ENCODE data around the gene MCTP2. TPM values are rescaled to one million over a fixed set of nuclear protein-coding genes. Genes with fewer than 3 reads are reported as not detected.

The MCTP2 gene
- total RNA-seq, 5 donors from 2014 or later (not counting 1 experiment from before 2014, with no cell fraction given): 16.0 to 31.3 (median 22.4) TPM

- ChIA-PET CTCF (no interaction called here), POLR2A (no interaction called here)
- ATAC-seq (replicated peaks in 1 of 4) (no peak), DNase-seq (no peak)
- Histone ChIP-seq H3K9me3 (no peaks in the 10 kb centered on the region), H3K36me3 (ENCODE audit: control insufficient read depth in 2 of 2, extremely low read depth in 1 of 2, insufficient read depth in 1 of 2, low read length in 1 of 2) (peaks cover 0 to 2% of the 10 kb centered on the region in 2 donors), H3K27ac (ENCODE audit: low read length) (no peak overlapping the region), H3K27me3 (replicated peaks in 1 of 2; ENCODE audit: control insufficient read depth in 2 of 2, extremely low read depth in 1 of 2, insufficient read depth in 2 of 2, low read length in 1 of 2) (no peaks in the 10 kb centered on the region), H3K4me1 (ENCODE audit: control insufficient read depth in 1 of 2, extremely low read depth in 1 of 2, insufficient read depth in 2 of 2, low read length in 2 of 2) (peaks cover 0 to 4% of the 10 kb centered on the region in 2 experiments), H3K4me3 (ENCODE audit: control insufficient read depth in 1 of 2, extremely low read depth in 1 of 2, low read length in 1 of 2) (no peak overlapping the region)
- WGBS (ENCODE audit: insufficient coverage): no CpG with 5 or more reads among the region's 3 CpGs
- no peak overlapping the region for H3K27ac Mint-ChIP-seq
- H3K9me3 Mint-ChIP-seq: peaks cover 0 to 16% (median 11%) of the 10 kb centered on the region in 3 donors
- peaks cover 14 to 41% (median 26%) of the 10 kb centered on the region in 3 donors for H3K4me1 Mint-ChIP-seq
- peaks cover 51% of the 10 kb centered on the region for H3K36me3 Mint-ChIP-seq
- H3K27me3 Mint-ChIP-seq: no peaks in the 10 kb centered on the region
- no peak overlapping the region for H3K4me3 Mint-ChIP-seq
These were observed 48.9 kb downstream of the MCTP2 start for GRCh38 chr15:94280301-94280700.

- DNase-seq: no peak
- CTCF ChIA-PET: no interaction called here
- 59% methylated on average over 4 of the region's 7 CpGs for WGBS (ENCODE audit: insufficient coverage)
- Mint-ChIP-seq H3K27me3 (no peaks in the 10 kb centered on the region), H3K4me1 (peaks cover 26 to 61% (median 40%) of the 10 kb centered on the region in 3 donors), H3K9me3 (peaks cover 0 to 16% (median 11%) of the 10 kb centered on the region in 3 donors), H3K4me3 (no peak overlapping the region), H3K27ac (no peak overlapping the region), H3K36me3 (peaks cover 48% of the 10 kb centered on the region)
- Histone ChIP-seq H3K9me3 (no peaks in the 10 kb centered on the region), H3K36me3 (ENCODE audit: control insufficient read depth in 2 of 2, extremely low read depth in 1 of 2, insufficient read depth in 1 of 2, low read length in 1 of 2) (peaks cover 0 to 2% of the 10 kb centered on the region in 2 donors), H3K4me3 (ENCODE audit: control insufficient read depth in 1 of 2, extremely low read depth in 1 of 2, low read length in 1 of 2) (no peak overlapping the region), H3K27ac (ENCODE audit: low read length) (no peak overlapping the region), H3K27me3 (replicated peaks in 1 of 2; ENCODE audit: control insufficient read depth in 2 of 2, extremely low read depth in 1 of 2, insufficient read depth in 2 of 2, low read length in 1 of 2) (no peaks in the 10 kb centered on the region), H3K4me1 (ENCODE audit: control insufficient read depth in 1 of 2, extremely low read depth in 1 of 2, insufficient read depth in 2 of 2, low read length in 2 of 2) (peaks cover 6 to 7% of the 10 kb centered on the region in 2 experiments)
- POLR2A ChIA-PET: interaction anchor here in 1 of 2 donors (0.6 kb wide), 1 partner anchor 1493 kb away, joined by 3 read pairs; no protein-coding TSS in a partner anchor
- ATAC-seq (replicated peaks in 1 of 4): no peak
These were observed 51.2 kb downstream of the MCTP2 start for GRCh38 chr15:94282269-94283250.

GRCh38 chr15:94286583-94286982 lies 55.2 kb downstream of the MCTP2 start:
- H3K27me3 Mint-ChIP-seq: no peaks in the 10 kb centered on the region
- H3K4me1 Mint-ChIP-seq: peaks cover 25 to 53% (median 42%) of the 10 kb centered on the region in 3 donors
- H3K4me3 ChIP-seq (ENCODE audit: control insufficient read depth in 1 of 2, extremely low read depth in 1 of 2, low read length in 1 of 2): no peak overlapping the region
- ATAC-seq (replicated peaks in 1 of 4) (no peak), DNase-seq (no peak)
- H3K4me1 ChIP-seq (ENCODE audit: control insufficient read depth in 1 of 2, extremely low read depth in 1 of 2, insufficient read depth in 2 of 2, low read length in 2 of 2): peaks cover 10 to 11% of the 10 kb centered on the region in 2 experiments
- H3K27ac ChIP-seq (ENCODE audit: low read length): no peak overlapping the region
- no peak overlapping the region for H3K4me3 Mint-ChIP-seq
- H3K9me3 ChIP-seq: no peaks in the 10 kb centered on the region
- H3K36me3 Mint-ChIP-seq: peaks cover 23% of the 10 kb centered on the region
- peaks cover 0 to 20% (median 3%) of the 10 kb centered on the region in 3 donors for H3K9me3 Mint-ChIP-seq
- 40% methylated on average over 2 of the region's 3 CpGs for WGBS (ENCODE audit: insufficient coverage)
- peak overlapping the region in 1 of 2 donors; percentile 17 for H3K27ac Mint-ChIP-seq
- H3K36me3 ChIP-seq (ENCODE audit: control insufficient read depth in 2 of 2, extremely low read depth in 1 of 2, insufficient read depth in 1 of 2, low read length in 1 of 2): no peaks in the 10 kb centered on the region
- ChIA-PET POLR2A (no interaction called here), CTCF (interaction anchor here (0.5 to 0.6 kb wide), 2 partner anchors 8 to 125 kb away, joined by 3 to 6 read pairs; no protein-coding TSS in a partner anchor)
- H3K27me3 ChIP-seq (replicated peaks in 1 of 2; ENCODE audit: control insufficient read depth in 2 of 2, extremely low read depth in 1 of 2, insufficient read depth in 2 of 2, low read length in 1 of 2): no peaks in the 10 kb centered on the region

GRCh38 chr15:94287794-94288246 lies 56.5 kb downstream of the MCTP2 start:
- peak overlapping the region; percentile 70 for H3K27ac ChIP-seq (ENCODE audit: low read length)
- peak overlapping the region; percentile 11 to 59 (median 45) for H3K4me3 Mint-ChIP-seq
- DNase-seq: peak in 33 of 35 experiments; percentile 7 to 71 (median 42)

GRCh38 chr15:94290730-94291129 lies 59.4 kb downstream of the MCTP2 start:
- Mint-ChIP-seq H3K27me3 (no peaks in the 10 kb centered on the region), H3K27ac (no peak overlapping the region), H3K36me3 (peaks cover 8% of the 10 kb centered on the region), H3K4me3 (no peak overlapping the region), H3K4me1 (peaks cover 43 to 68% (median 52%) of the 10 kb centered on the region in 3 donors), H3K9me3 (peaks cover 0 to 12% (median 0%) of the 10 kb centered on the region in 3 donors)
- H3K36me3 ChIP-seq (ENCODE audit: control insufficient read depth in 2 of 2, extremely low read depth in 1 of 2, insufficient read depth in 1 of 2, low read length in 1 of 2): no peaks in the 10 kb centered on the region
- DNase-seq (no peak), ATAC-seq (replicated peaks in 1 of 4) (no peak)
- no peaks in the 10 kb centered on the region for H3K27me3 ChIP-seq (replicated peaks in 1 of 2; ENCODE audit: control insufficient read depth in 2 of 2, extremely low read depth in 1 of 2, insufficient read depth in 2 of 2, low read length in 1 of 2)
- no CpG with 5 or more reads among the region's 1 CpG for WGBS (ENCODE audit: insufficient coverage)
- H3K4me1 ChIP-seq (ENCODE audit: control insufficient read depth in 1 of 2, extremely low read depth in 1 of 2, insufficient read depth in 2 of 2, low read length in 2 of 2): peaks cover 9 to 11% of the 10 kb centered on the region in 2 experiments
- no peak overlapping the region for H3K27ac ChIP-seq (ENCODE audit: low read length)
- no peak overlapping the region for H3K4me3 ChIP-seq (ENCODE audit: control insufficient read depth in 1 of 2, extremely low read depth in 1 of 2, low read length in 1 of 2)
- CTCF ChIA-PET: no interaction called here
- POLR2A ChIA-PET: interaction anchor here in 1 of 2 donors (0.8 kb wide), 1 partner anchor 53 kb away, joined by 3 read pairs; no protein-coding TSS in a partner anchor
- no peaks in the 10 kb centered on the region for H3K9me3 ChIP-seq

More at GRCh38 chr15:94287794-94288246, 56.5 kb downstream of the MCTP2 start:
- no peaks in the 10 kb centered on the region for H3K36me3 ChIP-seq (ENCODE audit: control insufficient read depth in 2 of 2, extremely low read depth in 1 of 2, insufficient read depth in 1 of 2, low read length in 1 of 2)
- Mint-ChIP-seq H3K27me3 (no peaks in the 10 kb centered on the region), H3K27ac (peak overlapping the region in 1 of 2 donors; percentile 83), H3K9me3 (peaks cover 0 to 12% (median 0%) of the 10 kb centered on the region in 3 donors), H3K36me3 (peaks cover 11% of the 10 kb centered on the region), H3K4me1 (peaks cover 30 to 58% (median 39%) of the 10 kb centered on the region in 3 donors)
- no peaks in the 10 kb centered on the region for H3K9me3 ChIP-seq
- POLR2A ChIA-PET: interaction anchor here in 1 of 2 donors (1.0 kb wide), 1 partner anchor 19 kb away, joined by 3 read pairs; no protein-coding TSS in a partner anchor
- CTCF ChIA-PET: interaction anchor here in 1 of 2 donors (0.7 to 2.0 kb wide), 4 partner anchors 9 to 36 kb away, joined by 3 to 8 read pairs (median 4); no protein-coding TSS in a partner anchor
- peaks cover 10 to 11% of the 10 kb centered on the region in 2 experiments for H3K4me1 ChIP-seq (ENCODE audit: control insufficient read depth in 1 of 2, extremely low read depth in 1 of 2, insufficient read depth in 2 of 2, low read length in 2 of 2)
- no peak overlapping the region for H3K4me3 ChIP-seq (ENCODE audit: control insufficient read depth in 1 of 2, extremely low read depth in 1 of 2, low read length in 1 of 2)
- ATAC-seq (replicated peaks in 1 of 4): peak; percentile 63 to 87 (median 78)
- no CpG with 5 or more reads among the region's 4 CpGs for WGBS (ENCODE audit: insufficient coverage)
- H3K27me3 ChIP-seq (replicated peaks in 1 of 2; ENCODE audit: control insufficient read depth in 2 of 2, extremely low read depth in 1 of 2, insufficient read depth in 2 of 2, low read length in 1 of 2): no peaks in the 10 kb centered on the region
